Measurements from ENCODE around the gene TENM3.

Gene TENM3

DNA sequence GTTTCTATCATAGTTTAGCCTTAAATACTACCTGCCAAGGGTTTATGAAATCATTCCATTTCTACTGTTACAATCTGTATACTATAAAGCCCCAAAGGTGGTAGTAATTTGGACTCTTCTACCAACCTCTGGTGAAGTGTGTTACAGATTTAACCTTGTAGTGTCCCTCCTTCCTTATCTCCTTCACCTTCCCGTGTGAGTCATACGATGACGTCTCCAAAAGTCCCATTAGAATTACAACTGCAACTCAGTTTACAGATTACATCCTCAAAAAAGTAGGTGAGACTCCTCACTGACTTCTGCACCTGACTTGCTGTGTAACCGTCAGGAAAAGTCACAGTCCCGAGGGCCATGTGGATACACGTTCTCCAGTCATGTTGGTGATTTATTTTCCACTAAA, 455.0 kb downstream of the TENM3 start (continued):
- TF ChIP-seq, protein P1, sequence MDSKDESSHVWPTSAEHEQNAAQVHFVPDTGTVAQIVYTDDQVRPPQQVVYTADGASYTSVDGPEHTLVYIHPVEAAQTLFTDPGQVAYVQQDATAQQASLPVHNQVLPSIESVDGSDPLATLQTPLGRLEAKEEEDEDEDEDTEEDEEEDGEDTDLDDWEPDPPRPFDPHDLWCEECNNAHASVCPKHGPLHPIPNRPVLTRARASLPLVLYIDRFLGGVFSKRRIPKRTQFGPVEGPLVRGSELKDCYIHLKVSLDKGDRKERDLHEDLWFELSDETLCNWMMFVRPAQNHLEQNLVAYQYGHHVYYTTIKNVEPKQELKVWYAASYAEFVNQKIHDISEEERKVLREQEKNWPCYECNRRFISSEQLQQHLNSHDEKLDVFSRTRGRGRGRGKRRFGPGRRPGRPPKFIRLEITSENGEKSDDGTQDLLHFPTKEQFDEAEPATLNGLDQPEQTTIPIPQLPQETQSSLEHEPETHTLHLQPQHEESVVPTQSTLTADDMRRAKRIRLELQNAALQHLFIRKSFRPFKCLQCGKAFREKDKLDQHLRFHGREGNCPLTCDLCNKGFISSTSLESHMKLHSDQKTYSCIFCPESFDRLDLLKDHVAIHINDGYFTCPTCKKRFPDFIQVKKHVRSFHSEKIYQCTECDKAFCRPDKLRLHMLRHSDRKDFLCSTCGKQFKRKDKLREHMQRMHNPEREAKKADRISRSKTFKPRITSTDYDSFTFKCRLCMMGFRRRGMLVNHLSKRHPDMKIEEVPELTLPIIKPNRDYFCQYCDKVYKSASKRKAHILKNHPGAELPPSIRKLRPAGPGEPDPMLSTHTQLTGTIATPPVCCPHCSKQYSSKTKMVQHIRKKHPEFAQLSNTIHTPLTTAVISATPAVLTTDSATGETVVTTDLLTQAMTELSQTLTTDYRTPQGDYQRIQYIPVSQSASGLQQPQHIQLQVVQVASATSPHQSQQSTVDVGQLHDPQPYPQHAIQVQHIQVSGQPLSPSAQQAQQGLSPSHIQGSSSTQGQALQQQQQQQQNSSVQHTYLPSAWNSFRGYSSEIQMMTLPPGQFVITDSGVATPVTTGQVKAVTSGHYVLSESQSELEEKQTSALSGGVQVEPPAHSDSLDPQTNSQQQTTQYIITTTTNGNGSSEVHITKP (tag by site-specific recombination; IDR thresholded peaks at IDR 0.05), result peak; percentile 55
- no peak for TF ChIP-seq SCRT1 (tag by site-specific recombination; IDR thresholded peaks at IDR 0.05; ENCODE audit: borderline replicate concordance)
- TF ChIP-seq ZNF580 (tag by site-specific recombination; IDR thresholded peaks at IDR 0.05), result no peak
- TF ChIP-seq HIC1 (tag by site-specific recombination; IDR thresholded peaks at IDR 0.05), result peak; percentile 60; the same call in 1 of the 2 replicates
- TF ChIP-seq, protein P2, sequence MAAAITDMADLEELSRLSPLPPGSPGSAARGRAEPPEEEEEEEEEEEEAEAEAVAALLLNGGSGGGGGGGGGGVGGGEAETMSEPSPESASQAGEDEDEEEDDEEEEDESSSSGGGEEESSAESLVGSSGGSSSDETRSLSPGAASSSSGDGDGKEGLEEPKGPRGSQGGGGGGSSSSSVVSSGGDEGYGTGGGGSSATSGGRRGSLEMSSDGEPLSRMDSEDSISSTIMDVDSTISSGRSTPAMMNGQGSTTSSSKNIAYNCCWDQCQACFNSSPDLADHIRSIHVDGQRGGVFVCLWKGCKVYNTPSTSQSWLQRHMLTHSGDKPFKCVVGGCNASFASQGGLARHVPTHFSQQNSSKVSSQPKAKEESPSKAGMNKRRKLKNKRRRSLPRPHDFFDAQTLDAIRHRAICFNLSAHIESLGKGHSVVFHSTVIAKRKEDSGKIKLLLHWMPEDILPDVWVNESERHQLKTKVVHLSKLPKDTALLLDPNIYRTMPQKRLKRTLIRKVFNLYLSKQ (tag by site-specific recombination; IDR thresholded peaks at IDR 0.05; ENCODE audit: borderline replicate concordance), result no peak
- TF ChIP-seq ZNF362 (tag by site-specific recombination; IDR thresholded peaks at IDR 0.05), result peak; percentile 67
- peak; percentile 62 for TF ChIP-seq ZNF366 (tag by site-specific recombination; conservative IDR thresholded peaks at IDR 0.05)
- TF ChIP-seq ZNF394 (tag by site-specific recombination; IDR thresholded peaks at IDR 0.05; ENCODE audit: borderline replicate concordance), result 0 out of 2 replicates have a peak, but pooled peaks have one; percentile 9

GRCh38 chr4:182699201-182699600, 456.0 kb downstream of the TENM3 start:
- Histone ChIP-seq H3K27ac (ENCODE audit: extremely low read depth, low read depth, low read length) (no peak overlapping the region), H3K4me1 (ENCODE audit: control insufficient read depth, insufficient read depth, low read length) (no peaks in the 10 kb centered on the region; the same call in 1 of the 2 replicates), H3K9me3 (ENCODE audit: control insufficient read depth, insufficient read depth, low read depth, low read length) (no peaks in the 10 kb centered on the region), H3K4me3 (ENCODE audit: low read depth, low read length) (no peak overlapping the region), H3K36me3 (ENCODE audit: control insufficient read depth in 2 of 2, insufficient read depth in 1 of 2, low read length in 2 of 2) (no peaks in the 10 kb centered on the region)
- POLR2A ChIA-PET, result no interaction called here
- CTCF ChIA-PET, result no interaction called here
- TF ChIP-seq GFI1B (tag by site-specific recombination; IDR thresholded peaks at IDR 0.05), result no peak
- TF ChIP-seq, protein P3, sequence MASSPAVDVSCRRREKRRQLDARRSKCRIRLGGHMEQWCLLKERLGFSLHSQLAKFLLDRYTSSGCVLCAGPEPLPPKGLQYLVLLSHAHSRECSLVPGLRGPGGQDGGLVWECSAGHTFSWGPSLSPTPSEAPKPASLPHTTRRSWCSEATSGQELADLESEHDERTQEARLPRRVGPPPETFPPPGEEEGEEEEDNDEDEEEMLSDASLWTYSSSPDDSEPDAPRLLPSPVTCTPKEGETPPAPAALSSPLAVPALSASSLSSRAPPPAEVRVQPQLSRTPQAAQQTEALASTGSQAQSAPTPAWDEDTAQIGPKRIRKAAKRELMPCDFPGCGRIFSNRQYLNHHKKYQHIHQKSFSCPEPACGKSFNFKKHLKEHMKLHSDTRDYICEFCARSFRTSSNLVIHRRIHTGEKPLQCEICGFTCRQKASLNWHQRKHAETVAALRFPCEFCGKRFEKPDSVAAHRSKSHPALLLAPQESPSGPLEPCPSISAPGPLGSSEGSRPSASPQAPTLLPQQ (tag by site-specific recombination; IDR thresholded peaks at IDR 0.05), result peak; percentile 19; the same call in 1 of the 2 replicates

GRCh38 chr4:182699795-182700194, 456.6 kb downstream of the TENM3 start:
- POLR2A ChIA-PET, result no interaction called here
- H3K9me3 ChIP-seq (ENCODE audit: control insufficient read depth, insufficient read depth, low read depth, low read length), result no peaks in the 10 kb centered on the region
- no peak overlapping the region for H3K4me3 ChIP-seq (ENCODE audit: low read depth, low read length)
- H3K36me3 ChIP-seq (ENCODE audit: control insufficient read depth in 2 of 2, insufficient read depth in 1 of 2, low read length in 2 of 2), result no peaks in the 10 kb centered on the region
- H3K27ac ChIP-seq (ENCODE audit: extremely low read depth, low read depth, low read length), result no peak overlapping the region
- CTCF ChIA-PET, result no interaction called here
- H3K4me1 ChIP-seq (ENCODE audit: control insufficient read depth, insufficient read depth, low read length), result no peaks in the 10 kb centered on the region; the same call in 1 of the 2 replicates
- TF ChIP-seq ZNF37A (tag by site-specific recombination; IDR thresholded peaks at IDR 0.05) (no peak), SP3 (tag by site-specific recombination; IDR thresholded peaks at IDR 0.05) (no peak), ZNF175 (tag by site-specific recombination; IDR thresholded peaks at IDR 0.05) (no peak), ZNF768 (tag by site-specific recombination; IDR thresholded peaks at IDR 0.05) (no peak), IKZF3 (tag by site-specific recombination; IDR thresholded peaks at IDR 0.05) (no peak), ZNF629 (tag by site-specific recombination; IDR thresholded peaks at IDR 0.05) (no peak), ZNF335 (tag by site-specific recombination; conservative IDR thresholded peaks at IDR 0.05) (no peak), FEZF1 (tag by site-specific recombination; IDR thresholded peaks at IDR 0.05) (no peak), ZNF10 (tag by site-specific recombination; IDR thresholded peaks at IDR 0.05) (no peak)
- TF ChIP-seq, protein P4, sequence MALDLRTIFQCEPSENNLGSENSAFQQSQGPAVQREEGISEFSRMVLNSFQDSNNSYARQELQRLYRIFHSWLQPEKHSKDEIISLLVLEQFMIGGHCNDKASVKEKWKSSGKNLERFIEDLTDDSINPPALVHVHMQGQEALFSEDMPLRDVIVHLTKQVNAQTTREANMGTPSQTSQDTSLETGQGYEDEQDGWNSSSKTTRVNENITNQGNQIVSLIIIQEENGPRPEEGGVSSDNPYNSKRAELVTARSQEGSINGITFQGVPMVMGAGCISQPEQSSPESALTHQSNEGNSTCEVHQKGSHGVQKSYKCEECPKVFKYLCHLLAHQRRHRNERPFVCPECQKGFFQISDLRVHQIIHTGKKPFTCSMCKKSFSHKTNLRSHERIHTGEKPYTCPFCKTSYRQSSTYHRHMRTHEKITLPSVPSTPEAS (tag by site-specific recombination; IDR thresholded peaks at IDR 0.05), result no peak
- TF ChIP-seq, protein P2 (tag by site-specific recombination; IDR thresholded peaks at IDR 0.05; ENCODE audit: borderline replicate concordance), result no peak
